Endometrial microvascular endothelial cells (primary cell): ENCODE results near the gene ZNF595. TPM values are rescaled to one million over a fixed set of nuclear protein-coding genes. Genes with fewer than 3 reads are reported as not detected.

Experiments
- in situ Hi-C: cut with HindIII; loops from 2 replicates; pipeline ENCODE4 v1.10.0; 2017; ENCODE audit warnings: low sequenced_read_pairs, low pct_unique_long_range_greater_than_20kb; ENCODE audit errors: inconsistent ontology term
- total RNA-seq: library from RNA; depleted of rRNA; stranded (reverse); fragments of >200 nt; gene quantifications from one replicate; pipeline ENCODE4 v1.2.3, GENCODE V29; 2015; ENCODE audit errors: inconsistent ontology term

Gene ZNF595
- total RNA-seq, 1 donor from 2014 or later, result 10.9 TPM

- in situ Hi-C loops, result no loop called here
Measured at GRCh38 chr4:132483-132882, 79.4 kb downstream of the ZNF595 start.

Other genes starting within 250 kb of the ZNF595 start
- gene ZNF718, start 71.2 kb downstream of the ZNF595 start, total RNA-seq, result 7.6 TPM